SW480 (cell line): ENCODE data around the gene PLXND1.
"Not testable (repeated sequence)": the region's sequence is repeated elsewhere in the genome, so short reads cannot be mapped to it uniquely, and the experiment has no call there.

Source experiments
- DNase-seq: peaks from one replicate; pipeline ENCODE4 v3.0.0-alpha.2; 2016; ENCODE audit warnings: low spot score

Gene PLXND1

GRCh38 chr3:129606636-129607390 lies at the start of gene PLXND1:
Gene PLXND1, minus strand, starts transcription at chr3:129606676. Its CDS starts 37 bp downstream, at chr3:129606639.
- DNase-seq, result no peak

- DNase-seq, result no peak
These were observed 48.8 kb upstream of the PLXND1 start for GRCh38 chr3:129655291-129655700.

- DNase-seq, result no peak
These were observed 47.7 kb upstream of the PLXND1 start for GRCh38 chr3:129654131-129654530.

GRCh38 chr3:129653019-129653418 lies 46.5 kb upstream of the PLXND1 start:
- DNase-seq, result no peak

GRCh38 chr3:129651435-129652202 lies 45.1 kb upstream of the PLXND1 start:
- peak; percentile 60 for DNase-seq

- peak; percentile 74 for DNase-seq
These were observed 43.9 kb upstream of the PLXND1 start for GRCh38 chr3:129650256-129650872.

GRCh38 chr3:129648391-129648790 lies 41.9 kb upstream of the PLXND1 start:
- no peak for DNase-seq

GRCh38 chr3:129645286-129645685 lies 38.8 kb upstream of the PLXND1 start:
- DNase-seq, result no peak

- no peak for DNase-seq
These were observed 38.4 kb upstream of the PLXND1 start for GRCh38 chr3:129644836-129645235.

- not testable (repeated sequence) for DNase-seq
These were observed 35.2 kb upstream of the PLXND1 start for GRCh38 chr3:129641567-129642260.

- not testable (repeated sequence) for DNase-seq
These were observed 34.5 kb upstream of the PLXND1 start for GRCh38 chr3:129640985-129641384.

- DNase-seq, result no peak
These were observed 32.0 kb upstream of the PLXND1 start for GRCh38 chr3:129638481-129638880.

GRCh38 chr3:129636082-129636481 lies 29.6 kb upstream of the PLXND1 start:
- DNase-seq, result no peak

- DNase-seq, result no peak
These were observed 29.2 kb upstream of the PLXND1 start for GRCh38 chr3:129635656-129636055.

GRCh38 chr3:129633751-129634481 lies 27.4 kb upstream of the PLXND1 start:
- no peak for DNase-seq

- no peak for DNase-seq
These were observed 26.5 kb upstream of the PLXND1 start for GRCh38 chr3:129632977-129633376.

GRCh38 chr3:129632556-129632955 lies 26.1 kb upstream of the PLXND1 start:
- DNase-seq, result no peak

- DNase-seq, result no peak
These were observed 25.6 kb upstream of the PLXND1 start for GRCh38 chr3:129632056-129632455.

GRCh38 chr3:129629011-129629410 lies 22.5 kb upstream of the PLXND1 start:
- no peak for DNase-seq

GRCh38 chr3:129628169-129628522 lies 21.7 kb upstream of the PLXND1 start:
- DNase-seq, result no peak

- DNase-seq, result peak; percentile 75
These were observed 21.1 kb upstream of the PLXND1 start for GRCh38 chr3:129627350-129628168.
